ENCODE data around the gene COQ6.
"Not testable (repeated sequence)": the region's sequence is repeated elsewhere in the genome, so short reads cannot be mapped to it uniquely, and the experiment has no call there.

Gene COQ6

DNA sequence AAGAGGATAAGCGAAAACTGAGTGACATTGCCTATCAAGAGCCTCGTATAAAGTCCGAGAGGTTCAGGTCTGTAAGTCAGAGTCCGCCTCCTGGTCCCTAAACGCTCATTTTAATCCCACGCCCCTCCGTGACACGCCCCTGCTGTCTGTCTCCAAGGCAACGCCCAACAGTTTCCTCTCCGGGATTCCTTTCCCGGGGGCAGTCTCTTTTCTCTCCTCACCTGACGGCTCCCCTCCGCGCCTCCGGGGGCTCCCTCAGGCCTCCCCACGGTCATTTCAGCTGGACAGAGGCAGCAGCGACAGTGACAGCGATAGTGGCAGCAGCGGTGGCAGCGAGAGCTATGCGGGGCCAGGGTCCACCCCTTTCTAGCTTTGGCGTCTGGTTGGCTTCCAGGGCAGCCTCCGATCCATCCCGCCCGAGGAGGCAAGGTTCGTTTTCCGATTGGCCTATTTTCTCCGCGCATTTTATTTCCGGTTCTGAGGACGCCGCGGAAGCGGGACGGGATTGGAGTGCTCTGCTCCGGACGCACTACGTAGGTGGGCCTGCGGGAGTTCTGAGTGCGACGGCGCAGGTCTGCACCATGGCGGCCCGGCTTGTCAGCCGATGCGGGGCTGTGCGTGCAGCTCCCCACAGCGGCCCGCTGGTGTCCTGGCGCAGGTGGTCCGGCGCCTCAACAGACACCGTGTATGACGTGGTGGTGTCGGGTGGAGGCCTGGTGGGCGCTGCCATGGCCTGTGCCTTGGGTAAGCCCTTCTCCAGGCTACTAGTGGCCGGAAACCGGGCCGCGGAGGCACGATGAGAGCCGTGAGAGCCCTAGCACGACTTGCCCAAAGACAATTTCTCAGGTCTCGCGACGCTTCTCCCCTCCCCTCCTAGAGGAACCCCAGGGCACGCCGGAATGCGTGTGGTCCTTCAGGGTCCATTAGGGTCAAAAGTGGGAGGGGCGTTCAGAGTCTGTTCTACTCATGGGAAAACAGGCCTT is at the start of gene COQ6, which contains the start of gene FAM161B:
Gene COQ6, plus strand, starts transcription at position 551 of the 983 bp plus-strand sequence. Its CDS starts 31 bp downstream, at position 582.
Gene FAM161B, minus strand, starts transcription at position 343 of the 983 bp plus-strand sequence. Its CDS starts 68 bp downstream, at position 275.
- DNase-seq, result peak; percentile 96
- TF ChIP-seq, protein P1, sequence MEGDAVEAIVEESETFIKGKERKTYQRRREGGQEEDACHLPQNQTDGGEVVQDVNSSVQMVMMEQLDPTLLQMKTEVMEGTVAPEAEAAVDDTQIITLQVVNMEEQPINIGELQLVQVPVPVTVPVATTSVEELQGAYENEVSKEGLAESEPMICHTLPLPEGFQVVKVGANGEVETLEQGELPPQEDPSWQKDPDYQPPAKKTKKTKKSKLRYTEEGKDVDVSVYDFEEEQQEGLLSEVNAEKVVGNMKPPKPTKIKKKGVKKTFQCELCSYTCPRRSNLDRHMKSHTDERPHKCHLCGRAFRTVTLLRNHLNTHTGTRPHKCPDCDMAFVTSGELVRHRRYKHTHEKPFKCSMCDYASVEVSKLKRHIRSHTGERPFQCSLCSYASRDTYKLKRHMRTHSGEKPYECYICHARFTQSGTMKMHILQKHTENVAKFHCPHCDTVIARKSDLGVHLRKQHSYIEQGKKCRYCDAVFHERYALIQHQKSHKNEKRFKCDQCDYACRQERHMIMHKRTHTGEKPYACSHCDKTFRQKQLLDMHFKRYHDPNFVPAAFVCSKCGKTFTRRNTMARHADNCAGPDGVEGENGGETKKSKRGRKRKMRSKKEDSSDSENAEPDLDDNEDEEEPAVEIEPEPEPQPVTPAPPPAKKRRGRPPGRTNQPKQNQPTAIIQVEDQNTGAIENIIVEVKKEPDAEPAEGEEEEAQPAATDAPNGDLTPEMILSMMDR (IDR thresholded peaks at IDR 0.05; ENCODE audit: low read depth, low read length, missing control alignments), result peak; percentile 30
- in situ Hi-C loops (cut with HindIII; ENCODE audit: low pct_ligation_motif_present, low sequenced_read_pairs), result no loop called here
- Histone ChIP-seq H3K27me3 (replicated peaks) (no peaks in the 10 kb centered on the region), H3K4me3 (ENCODE audit: low read depth, low read length) (peak within 1 kb of the TSS; percentile 98), H3K36me3 (replicated peaks) (peaks cover 7% of the 10 kb centered on the region), H3K27ac (peak within 1 kb of the TSS; percentile 94)

DNA sequence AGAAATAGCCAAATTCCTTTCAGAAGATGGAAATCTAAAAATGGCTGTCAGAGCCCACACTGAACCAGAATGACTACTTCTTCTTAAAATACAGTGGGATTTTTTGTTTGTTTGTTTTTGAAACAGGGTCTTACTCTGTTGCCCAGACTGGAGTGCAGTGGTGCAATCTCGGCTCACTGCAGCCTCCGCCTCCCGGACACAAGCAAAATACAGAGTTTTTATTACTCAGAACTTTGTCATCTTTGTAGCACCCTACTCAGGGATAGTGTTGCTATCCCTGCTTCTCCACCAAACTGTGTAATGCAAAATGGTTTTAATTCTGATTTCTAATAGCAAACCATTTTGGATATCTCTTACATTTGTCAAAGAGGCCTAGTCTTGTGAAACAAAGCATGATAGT is 47.1 kb upstream of the COQ6 start:
- no peak overlapping the region for H3K27ac ChIP-seq
- DNase-seq, result peak; percentile 12
- in situ Hi-C loops (cut with HindIII; ENCODE audit: low pct_ligation_motif_present, low sequenced_read_pairs), result no loop called here
- peaks cover 60% of the 10 kb centered on the region for H3K36me3 ChIP-seq (replicated peaks)
- H3K4me3 ChIP-seq (ENCODE audit: low read depth, low read length), result no peak overlapping the region
- TF ChIP-seq, protein P1 (IDR thresholded peaks at IDR 0.05; ENCODE audit: low read depth, low read length, missing control alignments), result no peak
- H3K27me3 ChIP-seq (replicated peaks), result no peaks in the 10 kb centered on the region

DNA sequence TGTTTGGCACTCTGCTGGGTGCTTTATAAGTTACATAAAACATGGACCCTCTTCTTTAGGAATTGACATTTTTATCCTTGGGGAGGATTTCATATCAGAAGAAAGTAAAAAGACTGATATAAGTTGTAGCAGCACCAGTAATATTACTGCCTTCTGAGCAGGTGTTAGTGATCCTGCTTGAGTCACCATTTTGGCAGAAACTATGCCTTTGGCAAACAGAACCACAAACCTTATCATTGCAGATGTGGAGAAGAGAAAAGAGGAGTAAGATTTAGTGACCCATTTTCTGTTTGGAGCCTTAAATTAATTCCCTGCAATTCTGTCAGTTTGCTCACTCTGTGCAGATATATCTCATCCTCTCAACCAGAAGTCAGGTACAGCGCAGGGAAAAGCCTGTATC is 40.4 kb upstream of the COQ6 start:
- no peak overlapping the region for H3K4me3 ChIP-seq (ENCODE audit: low read depth, low read length)
- TF ChIP-seq, protein P1 (IDR thresholded peaks at IDR 0.05; ENCODE audit: low read depth, low read length, missing control alignments), result no peak
- H3K27me3 ChIP-seq (replicated peaks), result no peaks in the 10 kb centered on the region
- peaks cover 48% of the 10 kb centered on the region for H3K36me3 ChIP-seq (replicated peaks)
- in situ Hi-C loops (cut with HindIII; ENCODE audit: low pct_ligation_motif_present, low sequenced_read_pairs), result no loop called here
- H3K27ac ChIP-seq, result no peak overlapping the region
- DNase-seq, result no peak

DNA sequence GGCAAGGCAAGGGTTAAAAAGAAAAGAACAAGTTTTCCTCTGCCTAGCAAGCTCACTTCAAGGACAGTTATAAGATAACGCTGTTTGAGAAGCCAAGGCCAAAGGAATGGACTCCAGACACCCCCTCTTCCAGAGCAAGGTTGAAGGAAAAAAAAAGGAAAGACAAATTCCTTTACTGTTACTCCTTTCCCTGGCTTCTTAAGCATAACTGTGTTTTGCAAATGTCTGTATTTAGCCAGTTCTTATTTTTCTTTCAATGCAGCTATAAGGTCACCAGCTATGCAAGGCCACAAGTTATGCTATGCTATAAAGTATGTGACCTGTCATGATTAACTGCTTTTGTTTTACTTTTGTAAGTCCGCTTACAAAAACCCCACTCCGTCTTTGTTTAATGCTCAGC is 36.8 kb upstream of the COQ6 start:
- in situ Hi-C loops (cut with HindIII; ENCODE audit: low pct_ligation_motif_present, low sequenced_read_pairs), result no loop called here
- TF ChIP-seq, protein P1 (IDR thresholded peaks at IDR 0.05; ENCODE audit: low read depth, low read length, missing control alignments), result no peak
- no peaks in the 10 kb centered on the region for H3K27me3 ChIP-seq (replicated peaks)
- H3K36me3 ChIP-seq (replicated peaks), result peaks cover 21% of the 10 kb centered on the region
- no peak overlapping the region for H3K4me3 ChIP-seq (ENCODE audit: low read depth, low read length)
- DNase-seq, result peak; percentile 43
- H3K27ac ChIP-seq, result no peak overlapping the region

DNA sequence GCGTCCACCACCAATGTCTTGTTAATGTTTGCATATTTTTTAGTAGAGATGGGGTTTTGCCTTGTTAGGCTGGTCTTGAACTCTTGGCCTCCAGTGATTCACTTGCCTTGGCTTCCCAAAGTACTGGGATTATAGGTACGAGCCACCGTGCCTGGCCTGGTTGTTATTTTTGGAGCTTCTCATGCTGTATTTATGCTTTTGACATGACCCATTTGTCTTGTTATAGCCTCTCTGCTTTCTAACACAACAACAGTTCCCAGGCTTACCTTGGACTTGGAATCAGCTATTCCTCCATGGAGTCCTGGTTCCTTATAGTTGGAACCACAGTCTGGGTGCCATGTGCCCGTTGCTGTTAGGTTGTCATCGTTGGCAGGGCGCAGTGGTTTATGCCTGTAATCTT is 33.8 kb upstream of the COQ6 start:
- in situ Hi-C loops (cut with HindIII; ENCODE audit: low pct_ligation_motif_present, low sequenced_read_pairs), result no loop called here
- H3K27ac ChIP-seq, result no peak overlapping the region
- H3K4me3 ChIP-seq (ENCODE audit: low read depth, low read length), result no peak overlapping the region
- TF ChIP-seq, protein P1 (IDR thresholded peaks at IDR 0.05; ENCODE audit: low read depth, low read length, missing control alignments), result no peak
- H3K36me3 ChIP-seq (replicated peaks), result peaks cover 12% of the 10 kb centered on the region
- no peak for DNase-seq
- H3K27me3 ChIP-seq (replicated peaks), result no peaks in the 10 kb centered on the region

DNA sequence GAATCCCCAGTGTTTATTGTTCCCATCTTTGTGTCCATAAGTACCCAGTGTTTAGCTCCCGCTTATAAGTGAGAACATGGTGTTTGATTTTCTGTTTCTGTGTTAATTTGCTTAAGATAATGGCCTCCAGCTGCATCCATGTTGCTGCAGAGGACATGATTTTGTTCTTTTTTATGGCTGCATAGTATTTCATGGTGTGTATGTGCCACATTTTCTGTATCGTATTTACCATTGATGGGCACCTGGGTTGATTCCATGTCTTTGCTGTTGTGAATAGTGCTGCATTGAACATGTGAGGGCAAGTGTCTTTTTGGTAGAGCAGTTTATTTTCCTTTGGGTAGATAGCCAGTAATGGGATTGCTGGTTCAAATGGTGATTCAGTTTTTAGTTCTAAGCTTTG is 30.6 kb upstream of the COQ6 start:
- peaks cover 41% of the 10 kb centered on the region for H3K36me3 ChIP-seq (replicated peaks)
- H3K4me3 ChIP-seq (ENCODE audit: low read depth, low read length); H3K27ac ChIP-seq; in situ Hi-C loops (cut with HindIII; ENCODE audit: low pct_ligation_motif_present, low sequenced_read_pairs); DNase-seq; H3K27me3 ChIP-seq (replicated peaks): not testable (repeated sequence)
